Measurements from ENCODE around the gene BARX2.

BARX2 gene

DNA sequence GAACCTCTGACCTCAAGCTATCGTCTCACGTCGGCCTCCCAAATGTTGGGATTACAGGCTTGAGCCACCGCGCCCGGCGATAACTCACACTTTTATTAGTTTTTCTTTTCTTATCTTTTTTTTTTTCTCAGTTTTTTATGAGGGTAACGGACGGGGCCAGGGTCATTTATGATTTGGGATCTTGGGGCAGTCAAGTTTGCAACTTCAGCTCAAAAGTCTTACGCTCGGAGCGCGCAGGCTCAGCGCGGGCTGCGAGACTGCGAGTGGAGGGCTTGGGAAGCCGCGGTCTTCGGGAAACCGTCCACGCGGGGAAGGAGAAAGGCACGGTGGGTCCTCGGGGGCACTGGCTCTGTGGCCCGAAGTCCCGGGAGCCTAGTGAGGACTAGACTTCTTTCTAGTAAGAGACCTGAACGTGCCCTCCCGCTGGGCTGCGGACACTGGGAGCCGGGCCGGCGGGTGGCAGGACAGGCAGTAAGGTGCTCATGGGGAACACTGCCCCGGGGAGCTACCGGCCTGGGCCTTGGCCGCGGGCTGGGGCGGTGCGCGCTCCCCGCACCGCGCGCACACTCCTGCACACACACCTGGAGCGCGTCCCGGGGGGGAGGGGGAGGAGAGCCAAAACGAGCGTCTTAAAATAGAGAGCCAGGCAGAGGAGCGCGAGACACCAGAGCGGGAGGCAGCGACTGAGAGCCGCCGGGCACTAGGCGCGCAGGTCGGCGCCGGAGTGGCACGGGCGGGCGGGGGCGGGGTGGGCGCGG, 476 bp upstream of the BARX2 start:
- TF ChIP-seq, protein P1, sequence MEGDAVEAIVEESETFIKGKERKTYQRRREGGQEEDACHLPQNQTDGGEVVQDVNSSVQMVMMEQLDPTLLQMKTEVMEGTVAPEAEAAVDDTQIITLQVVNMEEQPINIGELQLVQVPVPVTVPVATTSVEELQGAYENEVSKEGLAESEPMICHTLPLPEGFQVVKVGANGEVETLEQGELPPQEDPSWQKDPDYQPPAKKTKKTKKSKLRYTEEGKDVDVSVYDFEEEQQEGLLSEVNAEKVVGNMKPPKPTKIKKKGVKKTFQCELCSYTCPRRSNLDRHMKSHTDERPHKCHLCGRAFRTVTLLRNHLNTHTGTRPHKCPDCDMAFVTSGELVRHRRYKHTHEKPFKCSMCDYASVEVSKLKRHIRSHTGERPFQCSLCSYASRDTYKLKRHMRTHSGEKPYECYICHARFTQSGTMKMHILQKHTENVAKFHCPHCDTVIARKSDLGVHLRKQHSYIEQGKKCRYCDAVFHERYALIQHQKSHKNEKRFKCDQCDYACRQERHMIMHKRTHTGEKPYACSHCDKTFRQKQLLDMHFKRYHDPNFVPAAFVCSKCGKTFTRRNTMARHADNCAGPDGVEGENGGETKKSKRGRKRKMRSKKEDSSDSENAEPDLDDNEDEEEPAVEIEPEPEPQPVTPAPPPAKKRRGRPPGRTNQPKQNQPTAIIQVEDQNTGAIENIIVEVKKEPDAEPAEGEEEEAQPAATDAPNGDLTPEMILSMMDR (IDR thresholded peaks at IDR 0.05; ENCODE audit: low read depth, low read length) = no peak
- DNase-seq (ENCODE audit: extremely low read depth, low read depth) = no peak

DNA sequence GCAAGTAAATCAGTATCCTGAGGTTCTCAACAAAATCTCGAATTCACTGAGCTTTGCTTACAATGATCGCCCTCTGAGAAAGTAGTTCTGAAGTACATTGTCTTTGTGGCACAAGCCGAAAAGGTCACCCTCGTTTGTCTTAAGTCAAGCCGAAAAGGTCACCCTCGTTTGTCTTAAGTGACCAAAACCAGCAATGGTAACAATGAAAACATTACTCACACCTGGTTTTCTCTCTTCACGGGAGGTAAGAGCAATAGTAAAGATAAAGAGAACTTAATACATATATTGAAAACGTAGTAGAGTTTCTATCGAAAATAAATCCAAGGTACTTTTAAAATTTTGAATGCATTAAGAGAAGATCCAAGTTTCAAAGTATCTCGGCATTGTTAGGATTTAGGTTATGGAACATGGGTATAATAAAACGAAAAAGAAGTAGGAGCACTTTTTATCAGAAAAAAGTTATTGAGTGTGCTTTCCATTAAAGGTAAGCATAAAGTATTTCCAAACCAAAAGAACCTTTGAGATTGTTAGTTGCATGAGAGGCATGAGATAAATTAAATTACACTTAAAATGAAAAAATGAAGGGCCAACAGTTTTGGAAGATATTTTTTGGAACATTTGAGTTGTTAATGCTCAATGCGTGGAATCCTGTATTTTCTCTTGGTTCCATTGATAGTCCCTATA, 1.2 kb downstream of the BARX2 start:
- TF ChIP-seq, protein P1 (IDR thresholded peaks at IDR 0.05; ENCODE audit: low read depth, low read length) = no peak
- DNase-seq (ENCODE audit: extremely low read depth, low read depth) = no peak

DNA sequence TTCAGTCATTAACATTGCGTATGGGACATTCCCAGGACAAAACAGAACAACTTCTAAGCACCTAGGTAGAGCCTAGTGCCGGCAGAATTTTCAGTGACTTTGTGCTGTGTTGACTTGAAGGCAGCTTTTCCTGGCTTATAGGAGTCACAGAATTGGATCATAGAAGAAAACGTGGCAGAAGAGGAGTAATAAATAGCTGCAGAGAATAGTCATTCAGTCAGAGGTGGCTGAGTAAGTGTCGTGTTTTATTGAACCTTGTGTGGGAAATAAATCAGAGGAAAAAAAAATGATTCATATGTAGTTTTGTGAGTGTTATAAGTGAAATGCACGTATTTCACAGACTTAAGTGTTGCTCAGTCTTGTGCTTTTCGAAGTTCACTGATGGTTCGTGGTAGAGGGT, 2.1 kb downstream of the BARX2 start:
- TF ChIP-seq, protein P1 (IDR thresholded peaks at IDR 0.05; ENCODE audit: low read depth, low read length) = no peak
- DNase-seq (ENCODE audit: extremely low read depth, low read depth) = no peak

DNA sequence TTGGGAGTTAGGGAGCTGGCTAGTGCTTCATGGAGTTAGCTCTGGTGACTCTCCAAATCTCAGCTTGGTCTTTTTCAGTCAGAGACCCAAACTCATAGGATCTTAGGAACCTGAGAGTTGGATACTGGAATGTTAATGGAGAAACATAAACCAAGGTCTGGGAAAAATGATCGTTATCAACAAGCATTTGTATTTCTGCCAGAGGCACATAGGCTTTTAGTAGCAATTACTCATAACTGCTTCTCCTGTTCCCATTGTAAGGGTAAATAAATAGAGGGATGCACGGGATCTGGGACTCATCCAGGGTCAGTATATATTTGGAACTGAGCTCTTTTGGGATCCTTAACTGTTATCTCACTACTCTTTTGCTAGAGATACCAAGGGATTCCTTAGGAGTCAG, 4.8 kb downstream of the BARX2 start:
- DNase-seq (ENCODE audit: extremely low read depth, low read depth) = no peak
- TF ChIP-seq, protein P1 (IDR thresholded peaks at IDR 0.05; ENCODE audit: low read depth, low read length) = no peak

DNA sequence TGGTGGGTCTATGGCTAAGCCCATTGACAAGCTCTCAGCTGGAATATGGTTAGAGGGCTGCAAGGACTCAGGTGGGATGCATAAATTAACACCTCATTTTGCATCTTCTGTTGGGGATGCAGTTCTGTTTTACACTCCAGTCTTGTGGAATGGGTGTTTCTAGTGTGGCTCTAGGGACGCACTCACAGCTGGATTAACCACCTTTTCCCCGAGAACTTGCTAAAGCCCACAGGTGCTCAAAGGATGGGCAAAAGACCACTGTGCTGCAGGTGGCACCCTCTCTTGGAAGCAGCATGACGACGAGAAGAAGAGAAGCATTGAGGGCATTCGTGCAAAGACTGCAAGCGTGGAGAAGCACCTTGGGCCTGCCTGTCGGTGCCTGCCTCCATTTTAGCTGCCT, 6.9 kb downstream of the BARX2 start:
- DNase-seq (ENCODE audit: extremely low read depth, low read depth) = no peak
- TF ChIP-seq, protein P1 (IDR thresholded peaks at IDR 0.05; ENCODE audit: low read depth, low read length) = no peak

DNA sequence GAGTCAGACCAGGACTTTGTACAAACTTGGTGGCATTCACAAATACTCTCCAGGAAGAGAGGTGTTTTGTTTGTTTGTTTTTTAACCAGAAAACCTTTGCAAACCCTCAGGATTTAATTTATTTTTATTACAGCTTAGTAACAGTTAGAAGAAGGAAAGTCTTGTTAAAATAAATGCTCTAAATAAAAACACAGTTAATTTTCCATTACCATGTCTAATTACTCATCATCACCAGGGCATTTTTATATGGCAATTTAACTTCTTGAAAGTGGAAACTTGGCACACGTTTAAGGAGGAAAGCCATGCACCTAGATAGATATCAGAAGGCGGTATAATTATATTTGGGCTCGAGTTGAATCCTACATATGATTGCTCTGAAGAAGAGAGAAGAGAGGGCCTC, 7.4 kb downstream of the BARX2 start:
- no peak for DNase-seq (ENCODE audit: extremely low read depth, low read depth)
- TF ChIP-seq, protein P1 (IDR thresholded peaks at IDR 0.05; ENCODE audit: low read depth, low read length) = no peak

DNA sequence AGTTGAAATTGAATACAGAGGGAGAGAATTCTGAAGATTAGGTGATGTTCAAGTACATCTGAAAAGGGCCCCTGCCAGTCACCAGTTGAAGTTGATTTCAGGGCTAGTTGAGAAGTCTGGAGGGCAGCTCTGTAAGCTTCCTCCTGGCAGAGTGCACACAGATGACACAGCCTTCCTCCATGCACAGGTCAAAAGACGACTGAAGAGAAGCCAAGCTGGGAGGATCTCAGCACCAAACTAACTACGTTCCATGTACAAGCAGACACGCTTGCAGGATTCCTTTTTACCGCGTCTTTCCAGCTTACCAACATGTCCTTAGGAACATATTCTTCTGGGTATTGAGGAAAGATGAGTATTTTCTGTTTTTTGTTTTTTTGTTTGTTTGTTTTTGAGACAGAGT, 7.9 kb downstream of the BARX2 start:
- DNase-seq (ENCODE audit: extremely low read depth, low read depth) = no peak
- TF ChIP-seq, protein P1 (IDR thresholded peaks at IDR 0.05; ENCODE audit: low read depth, low read length) = no peak
